ENCODE measurements around the gene COPS4.
A peak's percentile ranks its signal among the peaks of the same experiment; 100 is the strongest.

COPS4 gene

DNA sequence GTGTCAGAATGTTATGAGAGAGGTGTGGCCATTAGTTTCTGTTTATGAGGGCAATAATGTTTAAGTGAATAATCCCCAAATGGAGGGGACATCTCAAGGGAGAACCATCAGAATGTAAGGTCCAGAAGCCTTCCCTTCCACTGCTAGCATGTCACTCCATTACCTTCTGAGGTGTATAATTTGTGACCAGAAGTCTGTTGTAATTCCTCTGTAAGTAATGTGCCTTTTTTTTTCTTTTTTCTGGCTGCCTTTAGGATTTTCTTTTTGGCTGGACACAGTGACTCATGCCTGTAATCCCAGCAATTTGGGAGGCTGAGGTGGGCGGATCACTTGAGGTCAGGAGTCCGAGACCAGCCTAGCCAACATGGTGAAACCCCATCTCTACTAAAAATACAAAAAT lies 10.8 kb upstream of the COPS4 start:
- Histone ChIP-seq H3K4me3 (ENCODE audit: low read length, poor library complexity, severe bottlenecking) (no peak overlapping the region), H3K27me3 (ENCODE audit: insufficient read depth, low read length, poor library complexity, severe bottlenecking) (no peaks in the 10 kb centered on the region), H3K4me1 (ENCODE audit: insufficient read depth, low read length, poor library complexity, severe bottlenecking) (peaks cover 20% of the 10 kb centered on the region), H3F3A (ENCODE audit: low read depth) (no peaks in the 10 kb centered on the region; the same call in 1 of the 2 replicates), H4K20me1 (ENCODE audit: insufficient read depth, low read length, poor library complexity, severe bottlenecking) (no peaks in the 10 kb centered on the region), H2AFZ (ENCODE audit: low read length) (no peak overlapping the region), H3K9me3 (ENCODE audit: insufficient read depth, low read depth, low read length) (no peaks in the 10 kb centered on the region), H3K79me2 (ENCODE audit: insufficient read depth, low read length) (no peaks in the 10 kb centered on the region), H3K36me3 (ENCODE audit: insufficient read depth, low read length) (no peaks in the 10 kb centered on the region), H3K4me2 (ENCODE audit: low read depth, low read length, poor library complexity, severe bottlenecking) (no peak overlapping the region), H3K9ac (ENCODE audit: low read depth, low read length, poor library complexity, severe bottlenecking) (no peak overlapping the region), H3K9me2 (replicated peaks; ENCODE audit: low read depth, low read length) (no peaks in the 10 kb centered on the region)
- TF ChIP-seq, protein P1, sequence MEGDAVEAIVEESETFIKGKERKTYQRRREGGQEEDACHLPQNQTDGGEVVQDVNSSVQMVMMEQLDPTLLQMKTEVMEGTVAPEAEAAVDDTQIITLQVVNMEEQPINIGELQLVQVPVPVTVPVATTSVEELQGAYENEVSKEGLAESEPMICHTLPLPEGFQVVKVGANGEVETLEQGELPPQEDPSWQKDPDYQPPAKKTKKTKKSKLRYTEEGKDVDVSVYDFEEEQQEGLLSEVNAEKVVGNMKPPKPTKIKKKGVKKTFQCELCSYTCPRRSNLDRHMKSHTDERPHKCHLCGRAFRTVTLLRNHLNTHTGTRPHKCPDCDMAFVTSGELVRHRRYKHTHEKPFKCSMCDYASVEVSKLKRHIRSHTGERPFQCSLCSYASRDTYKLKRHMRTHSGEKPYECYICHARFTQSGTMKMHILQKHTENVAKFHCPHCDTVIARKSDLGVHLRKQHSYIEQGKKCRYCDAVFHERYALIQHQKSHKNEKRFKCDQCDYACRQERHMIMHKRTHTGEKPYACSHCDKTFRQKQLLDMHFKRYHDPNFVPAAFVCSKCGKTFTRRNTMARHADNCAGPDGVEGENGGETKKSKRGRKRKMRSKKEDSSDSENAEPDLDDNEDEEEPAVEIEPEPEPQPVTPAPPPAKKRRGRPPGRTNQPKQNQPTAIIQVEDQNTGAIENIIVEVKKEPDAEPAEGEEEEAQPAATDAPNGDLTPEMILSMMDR (conservative IDR thresholded peaks at IDR 0.05; ENCODE audit: low read length) = no peak
- TF ChIP-seq EZH2phosphoT487 (IDR thresholded peaks at IDR 0.05; ENCODE audit: borderline replicate concordance) = no peak

DNA sequence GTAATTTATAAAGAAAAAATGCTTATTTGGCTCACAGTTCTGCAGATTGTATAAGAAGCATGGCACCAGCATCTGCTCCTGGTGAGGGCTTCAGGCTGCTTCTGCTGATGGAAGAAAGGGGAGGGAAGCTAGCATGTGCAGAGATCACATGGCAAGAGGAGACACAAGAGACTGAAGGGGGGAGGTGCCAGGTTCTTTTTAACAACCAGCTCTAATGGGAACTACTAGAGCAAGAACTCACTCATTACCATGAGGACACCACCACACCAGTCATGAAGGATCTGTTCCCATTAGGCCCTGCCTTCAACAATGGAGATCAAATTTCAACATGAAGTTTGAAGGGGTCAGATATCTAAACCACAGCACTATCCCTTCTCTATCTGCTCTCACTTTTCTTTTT lies 9.4 kb upstream of the COPS4 start:
- no peaks in the 10 kb centered on the region for H3K9me3 ChIP-seq (ENCODE audit: insufficient read depth, low read depth, low read length)
- no peaks in the 10 kb centered on the region for H3F3A ChIP-seq (ENCODE audit: low read depth)
- no peak overlapping the region for H3K4me2 ChIP-seq (ENCODE audit: low read depth, low read length, poor library complexity, severe bottlenecking)
- no peaks in the 10 kb centered on the region for H3K36me3 ChIP-seq (ENCODE audit: insufficient read depth, low read length)
- no peak overlapping the region for H3K9ac ChIP-seq (ENCODE audit: low read depth, low read length, poor library complexity, severe bottlenecking)
- H3K79me2 ChIP-seq (ENCODE audit: insufficient read depth, low read length) = no peaks in the 10 kb centered on the region
- H3K4me3 ChIP-seq (ENCODE audit: low read length, poor library complexity, severe bottlenecking) = no peak overlapping the region
- TF ChIP-seq EZH2phosphoT487 (IDR thresholded peaks at IDR 0.05; ENCODE audit: borderline replicate concordance) = no peak
- TF ChIP-seq, protein P1 (conservative IDR thresholded peaks at IDR 0.05; ENCODE audit: low read length) = no peak
- H3K9me2 ChIP-seq (replicated peaks; ENCODE audit: low read depth, low read length) = no peaks in the 10 kb centered on the region
- H2AFZ ChIP-seq (ENCODE audit: low read length) = no peak overlapping the region; the same call in 1 of the 2 replicates
- no peaks in the 10 kb centered on the region for H4K20me1 ChIP-seq (ENCODE audit: insufficient read depth, low read length, poor library complexity, severe bottlenecking)
- H3K27me3 ChIP-seq (ENCODE audit: insufficient read depth, low read length, poor library complexity, severe bottlenecking) = no peaks in the 10 kb centered on the region
- peaks cover 9% of the 10 kb centered on the region for H3K4me1 ChIP-seq (ENCODE audit: insufficient read depth, low read length, poor library complexity, severe bottlenecking)

DNA sequence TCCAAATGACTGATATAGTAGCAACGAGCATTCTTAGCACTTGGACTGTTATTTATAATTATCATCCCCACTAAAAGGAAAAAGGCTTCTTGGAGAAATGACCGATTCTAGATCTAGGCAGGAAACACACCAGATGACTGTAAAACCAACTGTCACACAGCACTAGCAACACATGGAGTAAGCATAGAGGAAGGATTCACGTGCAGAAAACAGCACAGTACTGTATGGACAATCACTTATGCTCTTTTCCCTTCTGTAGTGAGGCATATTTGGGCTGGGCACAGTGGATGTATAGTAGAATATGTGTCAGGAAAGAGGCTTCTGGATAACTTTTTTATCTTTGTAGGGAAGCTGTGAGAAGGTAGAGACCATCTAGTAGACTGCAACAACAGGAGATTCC lies 6.0 kb upstream of the COPS4 start:
- Histone ChIP-seq H3K4me3 (ENCODE audit: low read length, poor library complexity, severe bottlenecking) (no peak overlapping the region), H3F3A (ENCODE audit: low read depth) (peaks cover under 1% of the 10 kb centered on the region; the same call in 1 of the 2 replicates), H3K36me3 (ENCODE audit: insufficient read depth, low read length) (no peaks in the 10 kb centered on the region), H3K9me2 (replicated peaks; ENCODE audit: low read depth, low read length) (no peaks in the 10 kb centered on the region), H2AFZ (ENCODE audit: low read length) (peak overlapping the region; percentile 65), H3K4me1 (ENCODE audit: insufficient read depth, low read length, poor library complexity, severe bottlenecking) (peaks cover 6% of the 10 kb centered on the region), H3K9ac (ENCODE audit: low read depth, low read length, poor library complexity, severe bottlenecking) (peak overlapping the region; percentile 5), H3K27me3 (ENCODE audit: insufficient read depth, low read length, poor library complexity, severe bottlenecking) (no peaks in the 10 kb centered on the region), H3K79me2 (ENCODE audit: insufficient read depth, low read length) (no peaks in the 10 kb centered on the region), H4K20me1 (ENCODE audit: insufficient read depth, low read length, poor library complexity, severe bottlenecking) (no peaks in the 10 kb centered on the region), H3K4me2 (ENCODE audit: low read depth, low read length, poor library complexity, severe bottlenecking) (peak overlapping the region; percentile 3), H3K9me3 (ENCODE audit: insufficient read depth, low read depth, low read length) (no peaks in the 10 kb centered on the region)
- TF ChIP-seq, protein P1 (conservative IDR thresholded peaks at IDR 0.05; ENCODE audit: low read length) = no peak
- no peak for TF ChIP-seq EZH2phosphoT487 (IDR thresholded peaks at IDR 0.05; ENCODE audit: borderline replicate concordance)

Data from Loucy (cell line).